M059J (cell line): Measurements from ENCODE around the gene ENGASE. TPM values are rescaled to one million over a fixed set of nuclear protein-coding genes. Genes with fewer than 3 reads are reported as not detected.
A peak's percentile ranks its signal among the peaks of the same experiment; 100 is the strongest.

Experiments used
- DNase-seq: peaks from one replicate; pipeline ENCODE4 v3.0.0-alpha.2; 2012; ENCODE audit warnings: low read depth
- total RNA-seq: library from RNA; depleted of rRNA; stranded (reverse); fragments of >200 nt; shearing (Covaris generic); gene quantifications from 2 replicates; pipeline ENCODE4 v1.2.3, GENCODE V29; 2014

The ENGASE gene
- total RNA-seq, 1 experiment from 2014 or later: 5.0 TPM

DNA sequence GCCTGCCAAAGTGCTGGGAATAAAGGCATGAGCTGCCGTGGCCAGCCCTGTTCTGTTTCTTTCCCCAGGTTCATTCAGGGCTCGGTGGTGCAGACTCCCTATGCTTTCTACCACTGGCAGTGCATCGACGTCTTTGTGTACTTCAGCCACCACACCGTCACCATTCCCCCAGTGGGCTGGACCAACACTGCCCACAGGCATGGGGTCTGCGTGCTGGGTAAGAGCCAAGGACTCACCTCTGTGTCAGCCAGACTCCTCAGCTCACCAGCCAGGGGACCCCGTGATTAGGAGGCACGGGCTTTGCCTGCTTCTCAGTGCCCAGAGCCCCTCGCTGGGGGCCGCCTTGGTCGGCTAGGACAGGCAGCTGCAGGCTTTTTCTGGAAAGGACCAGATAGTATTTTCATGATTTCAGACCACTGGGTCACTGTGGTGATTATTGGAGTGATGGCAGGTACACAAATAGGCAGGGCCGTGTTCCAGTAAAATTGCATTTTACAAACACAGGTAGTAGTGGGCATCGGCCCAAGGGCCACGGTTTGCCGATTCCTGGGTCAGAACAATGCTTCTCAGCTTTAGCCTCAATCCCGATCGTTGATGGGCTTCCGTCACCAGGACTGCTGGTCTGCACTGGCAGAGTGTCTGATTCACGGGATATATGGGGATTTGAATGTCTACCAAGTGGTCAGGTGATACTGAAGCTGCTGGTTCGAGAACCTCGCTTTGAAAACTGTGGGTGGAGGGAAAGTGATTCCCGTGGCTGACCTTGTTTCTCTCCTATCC lies 5.0 kb downstream of the ENGASE start:
- DNase-seq: no peak

GRCh38 chr17:79080349-79080748 lies 5.7 kb downstream of the ENGASE start:
- DNase-seq: no peak

DNA sequence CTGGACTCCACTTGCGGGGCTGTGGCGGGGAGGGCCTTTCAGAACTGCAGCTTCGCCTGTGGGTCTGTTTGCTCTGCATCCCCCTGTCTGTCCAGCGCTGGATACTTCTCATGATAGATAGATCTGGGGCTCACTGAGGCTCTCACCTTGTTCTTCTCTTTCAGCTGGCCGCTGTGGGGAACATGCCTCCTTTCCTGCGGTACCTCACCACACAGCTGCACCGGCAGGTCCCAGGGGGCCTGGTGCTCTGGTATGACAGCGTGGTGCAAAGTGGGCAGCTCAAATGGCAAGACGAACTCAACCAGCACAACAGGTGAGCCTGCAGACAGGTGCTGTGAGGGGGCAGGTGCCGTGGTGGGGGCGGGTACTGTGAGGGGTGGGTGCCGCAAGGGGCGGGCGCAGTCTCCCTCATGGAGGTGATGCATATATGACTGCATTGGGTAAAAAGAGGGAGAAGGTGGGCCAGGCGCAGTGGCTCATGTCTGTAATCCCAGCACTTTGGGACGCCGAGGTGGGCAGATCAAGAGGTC lies 6.2 kb downstream of the ENGASE start:
- no peak for DNase-seq

GRCh38 chr17:79081571-79082276 lies 7.1 kb downstream of the ENGASE start:
- DNase-seq: no peak

DNA sequence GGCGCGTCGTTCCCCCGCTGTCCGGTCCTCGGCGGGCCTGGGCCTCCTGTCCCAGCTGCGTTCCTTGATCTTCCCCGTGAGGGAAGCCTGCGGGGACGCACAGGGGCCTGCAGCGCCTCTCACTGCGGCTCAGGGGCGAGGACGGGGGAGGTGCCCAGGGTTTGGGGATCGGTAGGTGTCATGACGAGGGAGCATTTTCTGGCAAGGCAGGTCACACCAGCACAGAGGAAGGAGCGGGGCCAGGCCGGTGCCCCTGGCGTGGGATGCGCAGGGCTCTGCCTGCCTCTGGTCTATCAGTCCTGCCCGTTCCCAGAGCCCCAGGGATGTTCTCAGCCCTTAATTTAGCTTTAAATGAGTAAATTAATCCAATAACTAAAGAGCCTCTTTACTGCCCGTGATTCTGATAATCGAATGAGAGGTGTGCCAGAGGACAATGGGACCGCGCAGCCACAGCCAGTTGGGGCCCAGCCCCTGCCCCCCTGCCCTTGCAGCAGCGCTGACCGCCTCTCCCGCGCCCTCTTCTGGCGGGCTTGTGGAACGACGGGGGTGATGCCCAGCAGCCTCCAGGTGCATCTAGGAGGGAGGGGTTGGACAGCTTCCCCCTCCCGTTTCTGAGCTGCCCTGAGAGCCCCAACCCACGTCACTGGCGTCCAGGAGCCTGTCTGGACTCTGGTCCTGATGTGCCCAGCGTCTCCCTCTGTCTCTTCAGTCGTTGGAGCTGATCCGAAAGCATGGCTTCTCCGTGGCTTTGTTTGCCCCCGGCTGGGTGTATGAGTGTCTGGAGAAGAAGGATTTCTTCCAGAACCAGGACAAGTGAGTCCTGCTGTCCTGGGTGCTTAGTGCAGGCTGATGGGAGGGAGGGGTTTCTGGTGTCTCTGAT lies 7.9 kb downstream of the ENGASE start:
- peak; percentile 24 for DNase-seq

- DNase-seq: no peak
Measured at GRCh38 chr17:79083191-79083971, 8.8 kb downstream of the ENGASE start.

DNA sequence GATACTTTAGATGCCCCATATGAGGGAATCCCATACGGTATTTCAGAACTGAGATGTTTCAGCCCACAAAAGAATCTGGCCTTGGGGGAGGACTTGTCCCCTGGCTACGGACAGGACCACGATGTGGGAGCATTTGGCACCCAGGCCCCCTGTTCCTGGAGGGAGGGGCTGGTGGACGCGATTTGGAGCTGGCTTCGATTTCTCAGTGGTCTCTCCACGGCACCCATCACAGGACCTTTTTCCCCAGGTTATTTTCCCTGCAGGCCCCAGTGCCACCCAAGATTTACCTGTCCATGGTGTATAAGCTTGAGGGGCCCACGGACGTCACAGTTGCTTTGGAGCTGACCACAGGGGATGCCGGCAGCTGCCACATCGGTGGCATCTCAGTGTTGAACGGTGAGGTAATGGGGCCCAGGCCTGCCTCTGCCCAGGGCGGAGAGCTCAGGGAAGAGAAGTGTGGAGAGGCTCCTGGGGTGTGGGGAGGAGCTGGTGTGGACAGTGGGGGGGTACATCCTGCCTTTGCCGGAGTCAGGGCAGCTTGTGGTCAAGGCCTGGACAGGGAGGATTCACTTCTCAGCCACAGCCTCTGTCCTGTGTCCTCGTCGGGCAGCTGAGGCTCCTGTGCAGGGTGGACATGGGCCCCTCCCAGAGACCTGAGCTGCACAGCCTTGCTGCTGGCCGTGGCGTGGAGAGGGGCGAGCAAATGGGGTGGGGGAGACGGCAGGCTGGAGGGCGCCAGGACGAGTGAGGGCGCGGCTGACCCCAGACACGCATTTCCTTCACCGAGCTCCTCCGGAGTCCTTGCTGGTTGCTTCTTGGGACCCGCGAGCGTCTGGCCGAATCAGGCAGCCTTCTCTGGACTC lies 9.9 kb downstream of the ENGASE start:
- DNase-seq: no peak

- no peak for DNase-seq
Measured at GRCh38 chr17:79085154-79085920, 10.7 kb downstream of the ENGASE start.

GRCh38 chr17:79085921-79086551 lies 11.4 kb downstream of the ENGASE start:
- no peak for DNase-seq

- no peak for DNase-seq
Measured at GRCh38 chr17:79086609-79087427, 12.2 kb downstream of the ENGASE start.

DNA sequence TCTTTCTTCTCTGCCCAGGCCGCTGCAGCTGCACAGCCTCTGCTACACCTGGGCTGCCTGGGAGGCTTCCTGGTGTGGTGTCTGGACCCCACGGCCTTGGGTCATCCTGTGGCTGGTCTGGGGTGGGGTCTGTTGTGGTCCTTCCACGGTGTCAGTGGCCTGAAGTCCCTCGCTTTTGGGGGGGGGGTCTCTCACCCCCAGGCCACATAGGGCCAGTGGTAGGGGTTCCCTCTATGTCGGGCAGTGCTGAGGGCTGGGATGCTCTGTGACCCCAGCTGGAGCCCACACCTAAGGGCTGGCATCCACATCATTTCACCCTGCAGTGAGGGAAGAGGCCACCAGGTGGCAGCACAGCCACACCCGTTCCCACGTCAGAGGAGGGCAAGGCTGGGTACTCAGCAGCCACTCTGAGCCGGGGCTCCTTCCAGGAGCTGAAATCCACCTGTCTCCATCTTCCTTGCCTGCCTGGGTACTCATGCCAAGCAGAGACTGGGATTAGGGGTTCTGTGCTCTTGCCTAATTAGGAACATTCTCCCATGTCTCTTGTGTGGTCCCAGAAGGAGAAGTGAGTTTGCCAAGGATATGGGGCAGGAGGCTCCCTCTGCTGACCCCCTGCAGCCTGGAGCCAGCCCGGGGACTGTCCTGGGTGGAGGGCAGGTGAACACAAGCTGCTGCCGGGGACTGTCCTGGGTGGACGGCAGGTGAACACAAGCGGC lies 13.0 kb downstream of the ENGASE start:
- DNase-seq: peak; percentile 50

GRCh38 chr17:79088247-79088996 lies 13.8 kb downstream of the ENGASE start:
- no peak for DNase-seq

GRCh38 chr17:79088997-79089328 lies 14.3 kb downstream of the ENGASE start:
- DNase-seq: no peak

DNA sequence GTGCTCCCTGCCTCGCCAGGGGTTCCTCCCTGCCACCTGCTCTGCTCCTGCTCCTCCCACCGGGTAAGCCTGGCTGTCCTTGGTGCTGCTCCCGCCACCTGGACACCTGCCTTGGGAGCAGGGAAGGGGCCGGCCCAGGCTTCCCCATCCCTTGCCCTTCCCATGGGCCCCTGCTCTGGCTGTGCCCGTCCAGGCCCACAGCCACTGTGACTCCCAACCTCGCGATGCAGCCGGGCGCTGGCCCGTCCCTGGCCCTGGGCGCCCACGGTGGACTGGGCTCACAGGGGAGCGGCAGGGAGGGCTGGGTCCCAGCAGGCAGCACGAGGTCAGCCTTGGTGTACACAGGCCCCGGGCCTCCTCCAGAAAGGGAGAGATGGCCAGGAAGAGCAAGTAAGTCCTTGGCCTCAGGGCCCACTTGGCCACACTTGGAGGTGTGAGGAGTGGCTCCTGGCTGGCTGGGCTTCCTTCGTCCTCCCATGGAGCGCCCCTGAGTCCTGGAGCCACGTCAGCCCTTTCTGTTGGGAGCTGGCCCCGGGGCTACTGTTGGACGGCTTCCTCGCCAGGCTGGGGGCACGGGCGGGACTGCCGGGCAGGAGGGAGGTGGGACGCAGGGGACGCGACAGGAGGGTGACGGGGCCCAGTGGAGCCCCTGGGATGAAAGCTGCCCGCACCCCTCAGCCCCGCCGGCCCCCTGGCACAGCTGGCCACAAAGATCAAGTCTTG lies 15.3 kb downstream of the ENGASE start:
- peak; percentile 38 for DNase-seq

- DNase-seq: no peak
Measured at GRCh38 chr17:79090443-79091225, 16.0 kb downstream of the ENGASE start.
